Measurements from ENCODE around the gene BIRC5.

DNA sequence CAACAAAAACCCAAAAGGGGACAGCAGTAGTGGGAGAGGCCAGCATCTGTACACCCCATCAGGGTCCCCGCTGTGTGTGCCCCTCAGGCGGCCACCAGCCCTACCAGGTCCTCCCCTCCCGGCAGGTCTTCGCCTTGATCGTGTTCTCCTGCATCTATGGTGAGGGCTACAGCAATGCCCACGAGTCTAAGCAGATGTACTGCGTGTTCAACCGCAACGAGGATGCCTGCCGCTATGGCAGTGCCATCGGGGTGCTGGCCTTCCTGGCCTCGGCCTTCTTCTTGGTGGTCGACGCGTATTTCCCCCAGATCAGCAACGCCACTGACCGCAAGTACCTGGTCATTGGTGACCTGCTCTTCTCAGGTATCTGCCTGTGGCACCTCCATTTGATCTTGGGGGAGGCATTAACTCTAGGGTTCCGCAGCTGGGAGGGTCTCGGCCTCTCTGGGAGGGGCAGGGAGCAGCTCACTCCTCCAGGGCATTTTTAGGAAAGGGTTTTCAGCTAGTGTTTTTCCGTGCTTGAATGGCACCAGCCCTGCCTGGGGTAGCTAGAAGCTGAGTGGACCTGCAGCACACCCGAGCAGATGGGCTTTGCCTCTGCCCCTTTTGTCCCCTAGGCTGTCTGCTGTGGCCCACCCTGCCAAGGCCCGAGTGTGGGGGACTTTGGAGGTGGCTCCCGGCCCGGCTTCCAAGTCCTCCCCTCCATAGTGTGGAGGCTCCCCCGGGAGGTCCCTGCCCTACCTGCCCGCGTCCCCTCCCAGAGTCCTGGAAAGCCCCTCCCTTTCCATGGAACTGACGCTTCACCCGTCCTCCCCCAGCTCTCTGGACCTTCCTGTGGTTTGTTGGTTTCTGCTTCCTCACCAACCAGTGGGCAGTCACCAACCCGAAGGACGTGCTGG, 43.1 kb upstream of the BIRC5 start:
- TF ChIP-seq, protein P1, sequence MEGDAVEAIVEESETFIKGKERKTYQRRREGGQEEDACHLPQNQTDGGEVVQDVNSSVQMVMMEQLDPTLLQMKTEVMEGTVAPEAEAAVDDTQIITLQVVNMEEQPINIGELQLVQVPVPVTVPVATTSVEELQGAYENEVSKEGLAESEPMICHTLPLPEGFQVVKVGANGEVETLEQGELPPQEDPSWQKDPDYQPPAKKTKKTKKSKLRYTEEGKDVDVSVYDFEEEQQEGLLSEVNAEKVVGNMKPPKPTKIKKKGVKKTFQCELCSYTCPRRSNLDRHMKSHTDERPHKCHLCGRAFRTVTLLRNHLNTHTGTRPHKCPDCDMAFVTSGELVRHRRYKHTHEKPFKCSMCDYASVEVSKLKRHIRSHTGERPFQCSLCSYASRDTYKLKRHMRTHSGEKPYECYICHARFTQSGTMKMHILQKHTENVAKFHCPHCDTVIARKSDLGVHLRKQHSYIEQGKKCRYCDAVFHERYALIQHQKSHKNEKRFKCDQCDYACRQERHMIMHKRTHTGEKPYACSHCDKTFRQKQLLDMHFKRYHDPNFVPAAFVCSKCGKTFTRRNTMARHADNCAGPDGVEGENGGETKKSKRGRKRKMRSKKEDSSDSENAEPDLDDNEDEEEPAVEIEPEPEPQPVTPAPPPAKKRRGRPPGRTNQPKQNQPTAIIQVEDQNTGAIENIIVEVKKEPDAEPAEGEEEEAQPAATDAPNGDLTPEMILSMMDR (IDR thresholded peaks at IDR 0.05; ENCODE audit: insufficient read depth, low read depth, low read length): no peak
- no peak for TF ChIP-seq EZH2 (IDR thresholded peaks at IDR 0.05; ENCODE audit: insufficient read depth, low read length)

All from astrocyte (in vitro differentiated cells and primary cell).